Peyer's patch (tissue), 4 donors: ENCODE measurements around the gene ZDHHC3.

Source experiments
- POLR2A ChIP-seq, 2 donors: fragments of 450-650 bp; IDR thresholded peaks; one replicate each; pipeline ENCODE4 v1.5.1; 2017; ENCODE audit warnings: antibody characterized with exemption in 2 of 2, mild to moderate bottlenecking in 2 of 2, moderate library complexity in 2 of 2
- TF ChIP-seq, protein P1 (sequence below), 6 experiments: fragments of 450-650 bp in 4 of 6; fragments of 200-600 bp in 2 of 6; sonication (generic) in 1 of 6; IDR thresholded peaks; one replicate each; pipeline ENCODE4 v1.5.1; 2017 to 2019; ENCODE audit warnings: antibody characterized with exemption in 6 of 6, mild to moderate bottlenecking in 3 of 6, moderate library complexity in 1 of 6

DNA sequence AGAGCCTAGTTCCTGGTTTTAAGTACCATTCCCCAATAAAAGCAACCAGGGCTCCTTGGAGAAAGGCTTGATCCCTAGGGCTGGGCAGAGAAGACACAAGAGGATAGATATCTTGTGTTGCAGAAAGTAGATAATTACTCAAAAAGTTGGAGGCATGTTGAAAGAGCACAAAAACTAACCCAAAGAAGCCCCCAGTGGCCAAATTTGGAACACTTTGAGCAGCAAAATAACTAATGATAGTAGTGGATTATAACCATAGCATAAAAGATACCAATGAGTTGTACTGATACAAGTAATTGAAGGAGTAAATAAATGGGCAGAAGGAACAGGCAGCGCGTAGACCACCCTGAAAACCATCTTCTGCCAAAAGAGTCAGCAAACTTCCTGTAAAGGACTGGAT lies 12.1 kb upstream of the ZDHHC3 start:
- TF ChIP-seq, protein P1, sequence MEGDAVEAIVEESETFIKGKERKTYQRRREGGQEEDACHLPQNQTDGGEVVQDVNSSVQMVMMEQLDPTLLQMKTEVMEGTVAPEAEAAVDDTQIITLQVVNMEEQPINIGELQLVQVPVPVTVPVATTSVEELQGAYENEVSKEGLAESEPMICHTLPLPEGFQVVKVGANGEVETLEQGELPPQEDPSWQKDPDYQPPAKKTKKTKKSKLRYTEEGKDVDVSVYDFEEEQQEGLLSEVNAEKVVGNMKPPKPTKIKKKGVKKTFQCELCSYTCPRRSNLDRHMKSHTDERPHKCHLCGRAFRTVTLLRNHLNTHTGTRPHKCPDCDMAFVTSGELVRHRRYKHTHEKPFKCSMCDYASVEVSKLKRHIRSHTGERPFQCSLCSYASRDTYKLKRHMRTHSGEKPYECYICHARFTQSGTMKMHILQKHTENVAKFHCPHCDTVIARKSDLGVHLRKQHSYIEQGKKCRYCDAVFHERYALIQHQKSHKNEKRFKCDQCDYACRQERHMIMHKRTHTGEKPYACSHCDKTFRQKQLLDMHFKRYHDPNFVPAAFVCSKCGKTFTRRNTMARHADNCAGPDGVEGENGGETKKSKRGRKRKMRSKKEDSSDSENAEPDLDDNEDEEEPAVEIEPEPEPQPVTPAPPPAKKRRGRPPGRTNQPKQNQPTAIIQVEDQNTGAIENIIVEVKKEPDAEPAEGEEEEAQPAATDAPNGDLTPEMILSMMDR (IDR thresholded peaks at IDR 0.05): peak in 5 of 6 experiments; percentile 10 to 38 (median 23)
- TF ChIP-seq POLR2A (IDR thresholded peaks at IDR 0.05): no peak
